A673 (cell line): Measurements from ENCODE around the gene TPI1.

Experiments used
- CTCF ChIP-seq: fragments of 300-800, 200-600 bp; sonication (generic); conservative IDR thresholded peaks from 2 replicates; pipeline ENCODE4 v1.5.1; 2017; ENCODE audit warnings: low read depth, mild to moderate bottlenecking, antibody characterized with exemption, low read length, moderate library complexity, mixed read lengths
- EZH2 ChIP-seq: fragments of 200-600 bp; sonication (generic); IDR thresholded peaks from 2 replicates; pipeline ENCODE4 v1.6.1; 2017; ENCODE audit warnings: borderline replicate concordance, low read depth, mild to moderate bottlenecking, mixed read lengths, antibody characterized with exemption, low read length; ENCODE audit not compliant: poor library complexity, severe bottlenecking

GRCh38 chr12:6827982-6828780 is 39.1 kb upstream of the TPI1 start, which contains the start of gene P3H3:
- TF ChIP-seq CTCF (no peak), EZH2 (no peak)
